Neural progenitor cell (in vitro differentiated cells): ENCODE measurements around the gene IPO13. TPM values are rescaled to one million over a fixed set of nuclear protein-coding genes. Genes with fewer than 3 reads are reported as not detected.

Experiments
- DNase-seq: peaks from one replicate; pipeline ENCODE4 v3.0.0-alpha.2; 2016; ENCODE audit warnings: low spot score
- H2AFZ ChIP-seq: fragments of 200-600 bp; sonication (generic); replicated peaks from 2 replicates; pipeline ENCODE4 v1.6.1; 2016; ENCODE audit warnings: antibody characterized with exemption
- H3F3A ChIP-seq: fragments of 200-600 bp; sonication (generic); 2 replicates; pipeline ENCODE4 v1.6.1; 2016; ENCODE audit warnings: antibody characterized with exemption, low read depth
- H3K27ac ChIP-seq: fragments of 200-600 bp; sonication (generic); 2 replicates; pipeline ENCODE4 v1.5.1; 2016; ENCODE audit warnings: mild to moderate bottlenecking
- H3K27me3 ChIP-seq: fragments of 200-600 bp; sonication (generic); 2 replicates; pipeline ENCODE4 v1.6.1; 2016; ENCODE audit warnings: mild to moderate bottlenecking, moderate library complexity
- H3K36me3 ChIP-seq: fragments of 200-600 bp; sonication (generic); 2 replicates; pipeline ENCODE4 v1.5.1; 2016
- H3K4me1 ChIP-seq: fragments of 200-600 bp; sonication (generic); 2 replicates; pipeline ENCODE4 v1.6.1; 2016; ENCODE audit warnings: mixed run types
- H3K4me2 ChIP-seq: fragments of 200-600 bp; sonication (generic); 2 replicates; pipeline ENCODE4 v1.6.1; 2016
- H3K4me3 ChIP-seq: fragments of 200-600 bp; sonication (generic); 2 replicates; pipeline ENCODE4 v1.5.1; 2016
- H3K79me2 ChIP-seq: fragments of 200-600 bp; sonication (generic); 2 replicates; pipeline ENCODE4 v1.6.1; 2016; ENCODE audit warnings: low read depth
- H3K9ac ChIP-seq: fragments of 200-600 bp; sonication (generic); 2 replicates; pipeline ENCODE4 v1.6.1; 2016
- H3K9me3 ChIP-seq: fragments of 200-600 bp; sonication (generic); 2 replicates; pipeline ENCODE4 v1.5.1; 2016; ENCODE audit warnings: low read depth
- H4K20me1 ChIP-seq: fragments of 200-600 bp; sonication (generic); 2 replicates; pipeline ENCODE4 v1.6.1; 2016; ENCODE audit warnings: low read depth
- H3K27ac Mint-ChIP-seq: 3 replicates; pipeline ENCODE4 v1.8.0; 2021; ENCODE audit warnings: mixed read lengths
- H3K27me3 Mint-ChIP-seq: 2 replicates; pipeline ENCODE4 v1.8.0; 2022; ENCODE audit warnings: low read depth, mild to moderate bottlenecking, inconsistent platforms, moderate library complexity, mixed read lengths; ENCODE audit not compliant: insufficient read depth
- H3K36me3 Mint-ChIP-seq: 3 replicates; pipeline ENCODE4 v1.8.0; 2021; ENCODE audit warnings: mixed read lengths
- H3K4me1 Mint-ChIP-seq: 3 replicates; pipeline ENCODE4 v1.8.0; 2021; ENCODE audit warnings: mixed read lengths
- H3K4me3 Mint-ChIP-seq: 3 replicates; pipeline ENCODE4 v1.8.0; 2021; ENCODE audit warnings: mild to moderate bottlenecking, moderate library complexity, mixed read lengths
- H3K9me3 Mint-ChIP-seq: 3 replicates; pipeline ENCODE4 v1.8.0; 2020; ENCODE audit warnings: mixed read lengths
- EZH2 ChIP-seq: fragments of 200-600 bp; sonication (generic); IDR thresholded peaks from 2 replicates; pipeline ENCODE4 v1.6.1; 2017; ENCODE audit warnings: antibody characterized with exemption, mild to moderate bottlenecking, moderate library complexity
- EZH2phosphoT487 ChIP-seq: fragments of 200-600 bp; sonication (generic); IDR thresholded peaks from 2 replicates; pipeline ENCODE4 v1.6.1; 2017; ENCODE audit warnings: antibody characterized with exemption
- total RNA-seq: library from RNA; depleted of rRNA; stranded (reverse); fragments of >200 nt; gene quantifications from 2 replicates; pipeline ENCODE4 v1.2.3, GENCODE V29; 2015; ENCODE audit warnings: low replicate concordance
- TF ChIP-seq, protein P1 (sequence below): fragments of 200-600 bp; sonication (generic); IDR thresholded peaks from 2 replicates; pipeline ENCODE4 v1.5.1; 2017; ENCODE audit warnings: antibody characterized with exemption, mild to moderate bottlenecking

The IPO13 gene
- total RNA-seq, 1 donor from 2014 or later = 7.2 TPM

DNA sequence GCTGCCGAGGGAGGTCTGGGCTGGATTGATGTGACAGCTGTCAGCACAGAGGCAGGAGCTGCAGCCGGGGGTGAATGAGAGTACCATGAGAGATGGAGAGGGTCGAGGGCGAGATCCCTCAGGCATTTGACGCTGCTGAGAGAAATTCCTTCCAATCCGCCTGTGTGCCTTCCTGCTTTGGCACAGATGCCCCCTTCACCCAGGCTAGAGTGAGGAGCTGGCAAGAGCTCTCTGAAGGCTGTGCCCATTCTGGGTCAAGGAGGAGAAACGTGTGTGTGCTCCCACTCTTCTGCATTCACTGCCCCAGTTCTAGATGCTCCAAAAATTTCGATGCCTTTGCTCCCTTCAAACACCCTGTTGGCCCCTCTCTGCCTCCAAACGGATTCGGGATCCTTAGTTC lies 8.4 kb upstream of the IPO13 start:
- peaks cover 20% of the 10 kb centered on the region for H3F3A ChIP-seq
- TF ChIP-seq EZH2 = no peak
- TF ChIP-seq EZH2phosphoT487 = no peak
- TF ChIP-seq, protein P1, sequence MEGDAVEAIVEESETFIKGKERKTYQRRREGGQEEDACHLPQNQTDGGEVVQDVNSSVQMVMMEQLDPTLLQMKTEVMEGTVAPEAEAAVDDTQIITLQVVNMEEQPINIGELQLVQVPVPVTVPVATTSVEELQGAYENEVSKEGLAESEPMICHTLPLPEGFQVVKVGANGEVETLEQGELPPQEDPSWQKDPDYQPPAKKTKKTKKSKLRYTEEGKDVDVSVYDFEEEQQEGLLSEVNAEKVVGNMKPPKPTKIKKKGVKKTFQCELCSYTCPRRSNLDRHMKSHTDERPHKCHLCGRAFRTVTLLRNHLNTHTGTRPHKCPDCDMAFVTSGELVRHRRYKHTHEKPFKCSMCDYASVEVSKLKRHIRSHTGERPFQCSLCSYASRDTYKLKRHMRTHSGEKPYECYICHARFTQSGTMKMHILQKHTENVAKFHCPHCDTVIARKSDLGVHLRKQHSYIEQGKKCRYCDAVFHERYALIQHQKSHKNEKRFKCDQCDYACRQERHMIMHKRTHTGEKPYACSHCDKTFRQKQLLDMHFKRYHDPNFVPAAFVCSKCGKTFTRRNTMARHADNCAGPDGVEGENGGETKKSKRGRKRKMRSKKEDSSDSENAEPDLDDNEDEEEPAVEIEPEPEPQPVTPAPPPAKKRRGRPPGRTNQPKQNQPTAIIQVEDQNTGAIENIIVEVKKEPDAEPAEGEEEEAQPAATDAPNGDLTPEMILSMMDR = no peak
- peaks cover 29% of the 10 kb centered on the region for H4K20me1 ChIP-seq
- DNase-seq = no peak
- no peaks in the 10 kb centered on the region for H3K9me3 ChIP-seq
- no peak overlapping the region for H3K4me3 ChIP-seq
- H3K79me2 ChIP-seq = no peaks in the 10 kb centered on the region
- H3K4me3 Mint-ChIP-seq = peak overlapping the region; percentile 8
- H3K9ac ChIP-seq = no peak overlapping the region
- H3K4me1 Mint-ChIP-seq = peaks cover 18% of the 10 kb centered on the region
- peaks cover 31% of the 10 kb centered on the region for H3K27me3 Mint-ChIP-seq
- H2AFZ ChIP-seq = no peak overlapping the region
- no peak overlapping the region for H3K27ac Mint-ChIP-seq
- H3K36me3 Mint-ChIP-seq = no peaks in the 10 kb centered on the region
- no peaks in the 10 kb centered on the region for H3K9me3 Mint-ChIP-seq
- H3K36me3 ChIP-seq = no peaks in the 10 kb centered on the region
- H3K4me2 ChIP-seq = no peak overlapping the region
- peaks cover 47% of the 10 kb centered on the region for H3K27me3 ChIP-seq
- H3K27ac ChIP-seq = no peak overlapping the region
- H3K4me1 ChIP-seq = peaks cover 26% of the 10 kb centered on the region

DNA sequence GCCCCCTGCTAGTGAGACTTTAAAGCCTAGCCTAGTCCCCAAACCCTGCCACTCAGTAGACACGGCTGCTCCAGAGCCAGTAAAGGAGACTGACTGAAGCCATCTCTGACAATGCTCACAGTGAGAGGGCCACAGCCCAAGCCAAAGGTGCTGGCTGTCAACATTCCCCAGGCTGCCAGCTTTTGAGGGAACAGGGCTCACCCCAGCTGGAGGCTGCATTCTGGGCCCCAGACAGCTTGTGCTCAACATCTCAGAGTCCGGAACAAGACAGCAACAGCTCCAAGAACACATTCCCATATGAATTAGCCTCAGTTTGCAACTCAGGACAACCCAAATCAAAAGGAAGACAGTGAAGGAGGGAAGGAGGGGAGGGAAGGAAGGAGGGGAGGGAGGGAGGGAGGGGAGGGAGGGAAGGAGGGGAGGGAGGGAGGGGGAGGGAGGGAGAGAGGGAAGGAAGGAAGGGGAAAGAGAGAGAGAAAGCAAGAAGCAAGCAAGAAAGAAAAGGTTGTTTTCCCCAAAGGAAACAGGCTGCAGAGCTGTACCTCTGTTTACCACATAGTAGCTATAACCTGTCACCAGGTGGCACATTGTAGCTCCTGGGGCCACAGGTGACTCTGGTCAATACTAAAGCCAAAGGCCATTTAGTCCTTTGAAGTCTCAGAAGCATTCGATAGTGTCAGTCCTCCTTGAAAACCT lies 7.7 kb upstream of the IPO13 start:
- H3K79me2 ChIP-seq = no peaks in the 10 kb centered on the region
- H3K4me1 Mint-ChIP-seq = peaks cover 15% of the 10 kb centered on the region
- no peak overlapping the region for H3K4me3 Mint-ChIP-seq
- H3K36me3 ChIP-seq = no peaks in the 10 kb centered on the region
- H4K20me1 ChIP-seq = peaks cover 26% of the 10 kb centered on the region
- peaks cover 30% of the 10 kb centered on the region for H3K27me3 Mint-ChIP-seq
- DNase-seq = no peak
- H2AFZ ChIP-seq = no peak overlapping the region
- H3K27me3 ChIP-seq = peaks cover 44% of the 10 kb centered on the region
- H3K27ac ChIP-seq = no peak overlapping the region
- H3K9me3 Mint-ChIP-seq = no peaks in the 10 kb centered on the region
- H3K4me2 ChIP-seq = no peak overlapping the region
- H3K9me3 ChIP-seq = no peaks in the 10 kb centered on the region
- no peak overlapping the region for H3K27ac Mint-ChIP-seq
- H3K4me3 ChIP-seq = no peak overlapping the region
- H3K9ac ChIP-seq = no peak overlapping the region
- H3K36me3 Mint-ChIP-seq = no peaks in the 10 kb centered on the region
- H3F3A ChIP-seq = peaks cover 15% of the 10 kb centered on the region
- H3K4me1 ChIP-seq = peaks cover 21% of the 10 kb centered on the region
- TF ChIP-seq EZH2 = no peak
- no peak for TF ChIP-seq EZH2phosphoT487
- TF ChIP-seq, protein P1 = no peak

GRCh38 chr1:43942411-43942810 lies 4.3 kb upstream of the IPO13 start:
- no peak overlapping the region for H3K4me3 ChIP-seq
- H3K27me3 ChIP-seq = peaks cover 17% of the 10 kb centered on the region
- peaks cover 6% of the 10 kb centered on the region for H3F3A ChIP-seq
- H3K79me2 ChIP-seq = peaks cover 2% of the 10 kb centered on the region
- TF ChIP-seq EZH2 (no peak), EZH2phosphoT487 (no peak)
- TF ChIP-seq, protein P1 = no peak
- H4K20me1 ChIP-seq = no peaks in the 10 kb centered on the region
- H3K27ac ChIP-seq = no peak overlapping the region
- H3K36me3 ChIP-seq = no peaks in the 10 kb centered on the region
- Mint-ChIP-seq H3K9me3 (no peaks in the 10 kb centered on the region), H3K27me3 (peaks cover 17% of the 10 kb centered on the region), H3K4me1 (peaks cover 8% of the 10 kb centered on the region), H3K36me3 (no peaks in the 10 kb centered on the region), H3K27ac (no peak overlapping the region), H3K4me3 (no peak overlapping the region)
- no peak overlapping the region for H2AFZ ChIP-seq
- no peak overlapping the region for H3K9ac ChIP-seq
- peaks cover 7% of the 10 kb centered on the region for H3K4me1 ChIP-seq
- DNase-seq = no peak
- no peak overlapping the region for H3K4me2 ChIP-seq
- no peaks in the 10 kb centered on the region for H3K9me3 ChIP-seq
